A673 (cell line): ENCODE measurements around the gene FRY. TPM values are rescaled to one million over a fixed set of nuclear protein-coding genes. Genes with fewer than 3 reads are reported as not detected.
A peak's percentile ranks its signal among the peaks of the same experiment; 100 is the strongest.

ENCODE experiments used
- BruUV-seq: library from RNA; stranded (reverse); fragments of 400-500 nt; replicated peaks from 2 replicates; lab custom pipeline; 2021; lab: Mats Ljungman, UMichigan
- CTCF ChIA-PET: fragments of 300-600 bp; sonication (Branson Sonifier 250); formaldehyde crosslinking; loops from one replicate; lab custom pipeline; 2022; ENCODE audit warnings: antibody characterized with exemption; lab: Charles Lee
- POLR2A ChIA-PET: fragments of 300-600 bp; sonication (Branson Sonifier 250); formaldehyde crosslinking; loops from one replicate; lab custom pipeline; 2022; ENCODE audit warnings: antibody characterized with exemption; ENCODE audit not compliant: low non-redundant PET; lab: Charles Lee
- DNase-seq: peaks from one replicate; pipeline ENCODE4 v3.0.0-alpha.2; 2015; ENCODE audit warnings: low spot score
- H3K27ac ChIP-seq: fragments of 200-600 bp; sonication (generic); 2 replicates; pipeline ENCODE4 v1.5.1; 2016; ENCODE audit warnings: mixed run types, low read depth, mild to moderate bottlenecking, mixed read lengths, antibody characterized with exemption, low read length; ENCODE audit not compliant: poor library complexity, severe bottlenecking
- H3K27me3 ChIP-seq: fragments of 200-600 bp; sonication (generic); replicated peaks from 2 replicates; pipeline ENCODE4 v1.6.1; 2017; ENCODE audit warnings: mixed run types, low read depth, mild to moderate bottlenecking, mixed read lengths, antibody characterized with exemption, low read length; ENCODE audit not compliant: insufficient read depth, poor library complexity
- H3K36me3 ChIP-seq: fragments of 200-600 bp; sonication (generic); 2 replicates; pipeline ENCODE4 v1.6.1; 2016; ENCODE audit warnings: mixed run types, mild to moderate bottlenecking, mixed read lengths, antibody characterized with exemption, low read length; ENCODE audit not compliant: insufficient read depth, poor library complexity, severe bottlenecking
- H3K4me1 ChIP-seq: fragments of 200-600 bp; sonication (generic); 2 replicates; pipeline ENCODE4 v1.6.1; 2017; ENCODE audit warnings: mixed run types, mild to moderate bottlenecking, mixed read lengths, antibody characterized with exemption, low read length; ENCODE audit not compliant: insufficient read depth, poor library complexity, severe bottlenecking
- H3K4me3 ChIP-seq: fragments of 200-600 bp; sonication (generic); 2 replicates; pipeline ENCODE4 v1.5.1; 2016; ENCODE audit warnings: low read depth, mixed run types, mild to moderate bottlenecking, mixed read lengths, low read length; ENCODE audit not compliant: poor library complexity, severe bottlenecking
- H3K9me3 ChIP-seq: fragments of 200-600 bp; sonication (generic); 2 replicates; pipeline ENCODE4 v1.6.1; 2016; ENCODE audit warnings: mixed run types, low read depth, mild to moderate bottlenecking, mixed read lengths, antibody characterized with exemption, low read length; ENCODE audit not compliant: poor library complexity, severe bottlenecking
- EZH2 ChIP-seq: fragments of 200-600 bp; sonication (generic); IDR thresholded peaks from 2 replicates; pipeline ENCODE4 v1.6.1; 2017; ENCODE audit warnings: borderline replicate concordance, low read depth, mild to moderate bottlenecking, mixed read lengths, antibody characterized with exemption, low read length; ENCODE audit not compliant: poor library complexity, severe bottlenecking
- intact Hi-C: fragments of 100-400 bp; cut with micrococcal nuclease; formaldehyde crosslinking; loops from one replicate; pipeline ENCODE4 v1.10.0; 2022; ENCODE audit not compliant: unreplicated experiment
- total RNA-seq: library from RNA; stranded (reverse); gene quantifications from 2 replicates; pipeline ENCODE4 v1.2.3, GENCODE V29; 2021
- TF ChIP-seq, protein P1 (sequence below): fragments of 300-800, 200-600 bp; sonication (generic); conservative IDR thresholded peaks from 2 replicates; pipeline ENCODE4 v1.5.1; 2017; ENCODE audit warnings: low read depth, mild to moderate bottlenecking, antibody characterized with exemption, low read length, moderate library complexity, mixed read lengths

FRY gene
- total RNA-seq, 1 experiment from 2014 or later, result 0.58 TPM

DNA sequence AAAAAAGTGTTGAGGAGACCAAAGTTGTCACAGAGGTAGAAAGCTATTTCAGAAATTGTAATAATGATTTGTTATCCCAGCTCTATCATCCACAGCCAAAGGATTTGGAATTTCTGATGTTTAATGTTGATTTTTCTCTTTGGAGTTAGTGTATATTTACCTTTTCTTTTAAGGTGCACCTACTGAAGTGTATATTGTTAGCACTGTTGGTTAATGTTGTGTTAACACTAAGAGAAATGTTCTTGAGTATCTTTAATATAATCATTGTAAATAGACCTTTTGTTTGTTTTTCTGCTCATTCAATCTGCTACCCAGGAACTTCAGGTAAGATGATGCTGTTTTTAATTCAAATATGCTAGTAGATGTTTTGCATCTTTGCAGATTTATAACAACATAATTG lies 226.1 kb downstream of the FRY start:
- no peak overlapping the region for H3K4me3 ChIP-seq
- ChIA-PET POLR2A (no interaction called here), CTCF (no interaction called here)
- H3K27me3 ChIP-seq, result no peaks in the 10 kb centered on the region
- TF ChIP-seq, protein P1, sequence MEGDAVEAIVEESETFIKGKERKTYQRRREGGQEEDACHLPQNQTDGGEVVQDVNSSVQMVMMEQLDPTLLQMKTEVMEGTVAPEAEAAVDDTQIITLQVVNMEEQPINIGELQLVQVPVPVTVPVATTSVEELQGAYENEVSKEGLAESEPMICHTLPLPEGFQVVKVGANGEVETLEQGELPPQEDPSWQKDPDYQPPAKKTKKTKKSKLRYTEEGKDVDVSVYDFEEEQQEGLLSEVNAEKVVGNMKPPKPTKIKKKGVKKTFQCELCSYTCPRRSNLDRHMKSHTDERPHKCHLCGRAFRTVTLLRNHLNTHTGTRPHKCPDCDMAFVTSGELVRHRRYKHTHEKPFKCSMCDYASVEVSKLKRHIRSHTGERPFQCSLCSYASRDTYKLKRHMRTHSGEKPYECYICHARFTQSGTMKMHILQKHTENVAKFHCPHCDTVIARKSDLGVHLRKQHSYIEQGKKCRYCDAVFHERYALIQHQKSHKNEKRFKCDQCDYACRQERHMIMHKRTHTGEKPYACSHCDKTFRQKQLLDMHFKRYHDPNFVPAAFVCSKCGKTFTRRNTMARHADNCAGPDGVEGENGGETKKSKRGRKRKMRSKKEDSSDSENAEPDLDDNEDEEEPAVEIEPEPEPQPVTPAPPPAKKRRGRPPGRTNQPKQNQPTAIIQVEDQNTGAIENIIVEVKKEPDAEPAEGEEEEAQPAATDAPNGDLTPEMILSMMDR, result no peak
- TF ChIP-seq EZH2, result no peak
- no peaks in the 10 kb centered on the region for H3K36me3 ChIP-seq
- intact Hi-C loops, result no loop called here
- BruUV-seq, result no TSS peak
- peaks cover 5% of the 10 kb centered on the region for H3K4me1 ChIP-seq
- no peak for DNase-seq
- no peak overlapping the region for H3K27ac ChIP-seq
- H3K9me3 ChIP-seq, result no peaks in the 10 kb centered on the region

DNA sequence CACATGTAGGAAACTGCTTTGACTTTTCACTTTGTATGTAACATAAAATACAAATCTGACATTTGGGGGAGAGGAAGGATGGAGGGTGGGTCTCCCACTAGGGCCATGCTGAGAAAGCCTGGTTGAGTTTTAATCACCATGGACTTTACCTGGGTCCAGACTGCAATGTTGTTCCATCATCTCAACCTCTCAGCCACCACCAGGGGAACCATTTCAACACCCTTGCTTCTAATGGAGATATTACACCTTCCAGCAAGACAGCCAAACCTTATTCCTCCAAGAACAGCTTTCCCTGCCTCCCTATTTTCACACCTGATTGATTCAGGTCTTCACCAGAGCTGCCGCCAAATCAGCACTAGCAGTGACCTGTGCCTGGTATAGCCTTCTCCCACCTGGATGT lies 227.5 kb downstream of the FRY start:
- TF ChIP-seq EZH2, result no peak
- TF ChIP-seq, protein P1, result peak; percentile 28; the same call in 1 of the 2 replicates
- intact Hi-C loops, result no loop called here
- Histone ChIP-seq H3K9me3 (no peaks in the 10 kb centered on the region), H3K27ac (no peak overlapping the region), H3K36me3 (no peaks in the 10 kb centered on the region), H3K27me3 (no peaks in the 10 kb centered on the region), H3K4me3 (no peak overlapping the region), H3K4me1 (peaks cover 5% of the 10 kb centered on the region)
- ChIA-PET CTCF (interaction anchor here (0.6 kb wide), 1 partner anchor 561 kb away, joined by 3 read pairs; no protein-coding TSS in a partner anchor), POLR2A (no interaction called here)
- no TSS peak for BruUV-seq
- no peak for DNase-seq

DNA sequence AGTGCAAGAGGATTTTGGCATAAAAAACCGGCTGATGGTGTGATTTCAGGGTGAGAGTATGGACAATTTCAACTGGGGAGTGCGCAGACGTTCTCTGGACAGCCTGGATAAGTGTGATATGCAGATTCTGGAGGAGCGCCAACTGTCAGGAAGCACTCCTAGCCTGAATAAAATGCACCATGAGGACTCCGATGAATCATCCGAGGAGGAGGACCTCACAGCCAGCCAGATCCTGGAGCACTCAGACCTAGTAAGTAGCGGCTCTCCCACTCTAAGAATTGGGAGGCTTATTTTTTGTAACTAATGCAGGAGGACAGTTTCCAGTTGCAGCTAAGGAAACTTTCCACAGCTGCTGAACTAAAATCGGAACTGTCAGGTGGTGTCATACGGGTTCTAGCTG lies 230.0 kb downstream of the FRY start:
- DNase-seq, result peak; percentile 79
- no TSS peak for BruUV-seq
- CTCF ChIA-PET, result no interaction called here

More for the DNA sequence above, 230.0 kb downstream of the FRY start:
- H3K4me3 ChIP-seq, result no peak overlapping the region
- no peaks in the 10 kb centered on the region for H3K4me1 ChIP-seq
- TF ChIP-seq, protein P1, result no peak
- no peak for TF ChIP-seq EZH2
- intact Hi-C loops, result loop anchor here (5.0 kb wide), 1 partner anchor 41 kb away; no protein-coding TSS in a partner anchor
- no peaks in the 10 kb centered on the region for H3K36me3 ChIP-seq
- POLR2A ChIA-PET, result no interaction called here
- no peaks in the 10 kb centered on the region for H3K27me3 ChIP-seq
- no peak overlapping the region for H3K27ac ChIP-seq
- H3K9me3 ChIP-seq, result no peaks in the 10 kb centered on the region
